ENCODE measurements around the gene STK10. TPM values are rescaled to one million over a fixed set of nuclear protein-coding genes. Genes with fewer than 3 reads are reported as not detected.

The STK10 gene
- total RNA-seq, 2 donors from 2014 or later = 16.1 to 23.2 TPM

DNA sequence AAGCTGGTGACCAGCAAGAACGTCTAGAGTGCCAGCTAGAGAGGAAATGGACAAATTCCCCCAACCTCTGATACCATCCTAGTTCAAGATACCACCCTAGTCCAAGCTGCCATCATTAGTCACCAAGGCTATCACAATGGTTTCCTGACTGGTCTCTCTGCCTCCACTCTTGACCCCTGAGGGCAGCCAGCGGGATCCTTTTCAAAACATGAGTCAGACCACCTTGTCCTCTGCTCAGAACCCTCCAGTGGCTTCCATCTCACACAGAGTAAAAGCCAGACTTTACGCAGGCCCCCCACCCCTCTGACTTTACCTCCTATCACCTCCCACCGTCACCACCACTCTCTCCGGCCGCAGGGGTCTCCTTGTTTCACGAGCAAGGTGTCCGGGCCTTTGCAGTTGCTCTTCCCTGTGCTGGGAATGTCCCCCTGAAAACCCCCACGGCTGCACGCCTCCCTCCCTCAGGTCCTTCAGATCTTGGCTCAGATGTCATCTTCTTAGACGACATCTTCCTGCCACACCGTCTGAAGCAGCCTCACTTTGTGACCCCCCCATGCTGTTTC, 139.4 kb downstream of the STK10 start:
- Histone ChIP-seq H3K4me1 (no peaks in the 10 kb centered on the region), H3K27ac (no peak overlapping the region), H3K27me3 (no peaks in the 10 kb centered on the region), H3K9ac (ENCODE audit: low read depth in 2 of 2, low read length in 2 of 2) (no peak overlapping the region), H3K9me3 (no peaks in the 10 kb centered on the region), H3K36me3 (peaks cover 4% of the 10 kb centered on the region), H3K4me3 (no peak overlapping the region)
- TF ChIP-seq, protein P1, sequence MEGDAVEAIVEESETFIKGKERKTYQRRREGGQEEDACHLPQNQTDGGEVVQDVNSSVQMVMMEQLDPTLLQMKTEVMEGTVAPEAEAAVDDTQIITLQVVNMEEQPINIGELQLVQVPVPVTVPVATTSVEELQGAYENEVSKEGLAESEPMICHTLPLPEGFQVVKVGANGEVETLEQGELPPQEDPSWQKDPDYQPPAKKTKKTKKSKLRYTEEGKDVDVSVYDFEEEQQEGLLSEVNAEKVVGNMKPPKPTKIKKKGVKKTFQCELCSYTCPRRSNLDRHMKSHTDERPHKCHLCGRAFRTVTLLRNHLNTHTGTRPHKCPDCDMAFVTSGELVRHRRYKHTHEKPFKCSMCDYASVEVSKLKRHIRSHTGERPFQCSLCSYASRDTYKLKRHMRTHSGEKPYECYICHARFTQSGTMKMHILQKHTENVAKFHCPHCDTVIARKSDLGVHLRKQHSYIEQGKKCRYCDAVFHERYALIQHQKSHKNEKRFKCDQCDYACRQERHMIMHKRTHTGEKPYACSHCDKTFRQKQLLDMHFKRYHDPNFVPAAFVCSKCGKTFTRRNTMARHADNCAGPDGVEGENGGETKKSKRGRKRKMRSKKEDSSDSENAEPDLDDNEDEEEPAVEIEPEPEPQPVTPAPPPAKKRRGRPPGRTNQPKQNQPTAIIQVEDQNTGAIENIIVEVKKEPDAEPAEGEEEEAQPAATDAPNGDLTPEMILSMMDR (IDR thresholded peaks at IDR 0.05) = no peak
- intact Hi-C loops (cut with DNase I) = no loop called here
- no peak for DNase-seq

DNA sequence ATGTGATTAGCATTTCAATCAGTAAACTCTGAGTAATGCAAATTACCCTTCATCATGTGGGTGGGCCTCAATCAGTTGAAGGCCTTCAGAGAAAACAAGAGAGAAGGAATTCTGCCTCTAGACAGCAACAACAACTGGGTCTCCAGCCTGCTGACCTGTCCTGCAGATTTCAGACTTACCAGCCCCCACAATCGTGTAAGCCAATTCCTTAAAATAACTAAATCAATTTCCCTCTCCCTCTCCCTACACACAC, 139.9 kb downstream of the STK10 start:
- Histone ChIP-seq H3K27me3 (no peaks in the 10 kb centered on the region), H3K4me1 (no peaks in the 10 kb centered on the region), H3K9ac (ENCODE audit: low read depth in 2 of 2, low read length in 2 of 2) (no peak overlapping the region), H3K27ac (no peak overlapping the region), H3K4me3 (no peak overlapping the region), H3K36me3 (peaks cover 4% of the 10 kb centered on the region), H3K9me3 (no peaks in the 10 kb centered on the region)
- TF ChIP-seq, protein P1 (IDR thresholded peaks at IDR 0.05) = no peak
- DNase-seq = no peak
- intact Hi-C loops (cut with DNase I) = no loop called here

DNA sequence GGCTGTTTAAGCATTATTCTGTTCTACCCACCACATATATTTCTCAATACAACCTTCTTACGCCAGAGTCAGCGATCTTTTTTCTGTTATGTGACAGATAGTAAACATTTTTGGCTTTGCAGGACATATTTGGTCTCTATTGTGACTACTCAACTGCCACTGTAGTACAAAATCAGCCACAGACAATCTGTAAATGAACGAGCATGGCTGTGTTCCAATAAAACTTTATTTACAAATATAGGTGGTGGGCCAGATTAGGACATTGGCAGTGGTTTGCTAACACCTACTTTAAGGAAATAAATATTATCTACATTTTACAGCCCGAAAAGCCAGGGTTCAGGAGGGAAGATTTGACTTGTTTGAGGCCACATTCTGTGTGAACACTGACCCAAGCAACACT, 141.4 kb downstream of the STK10 start:
- DNase-seq = no peak
- no peak overlapping the region for H3K9ac ChIP-seq (ENCODE audit: low read depth in 2 of 2, low read length in 2 of 2)
- H3K36me3 ChIP-seq = peaks cover 4% of the 10 kb centered on the region
- H3K4me1 ChIP-seq = no peaks in the 10 kb centered on the region
- TF ChIP-seq, protein P1 (IDR thresholded peaks at IDR 0.05) = no peak
- intact Hi-C loops (cut with DNase I) = no loop called here
- H3K27me3 ChIP-seq = no peaks in the 10 kb centered on the region
- no peak overlapping the region for H3K4me3 ChIP-seq
- H3K27ac ChIP-seq = no peak overlapping the region
- no peaks in the 10 kb centered on the region for H3K9me3 ChIP-seq

DNA sequence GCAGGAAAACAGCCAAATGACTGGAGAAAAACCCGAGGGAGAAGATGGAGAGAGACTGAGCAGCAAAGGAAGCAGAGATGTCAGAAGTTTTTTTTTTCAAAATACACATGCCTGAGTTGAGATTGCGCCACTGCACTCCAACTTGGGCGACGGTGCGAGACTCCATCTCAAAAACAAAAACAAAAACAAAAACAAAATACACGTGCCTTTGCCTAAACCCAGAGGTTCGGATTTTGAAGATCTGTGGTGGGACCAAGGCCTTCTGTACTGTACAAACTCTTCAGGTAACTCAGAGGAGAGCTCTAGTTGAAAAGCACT, 142.8 kb downstream of the STK10 start:
- no peaks in the 10 kb centered on the region for H3K9me3 ChIP-seq
- H3K9ac ChIP-seq (ENCODE audit: low read depth in 2 of 2, low read length in 2 of 2) = no peak overlapping the region
- no peaks in the 10 kb centered on the region for H3K4me1 ChIP-seq
- H3K27me3 ChIP-seq = no peaks in the 10 kb centered on the region
- intact Hi-C loops (cut with DNase I) = no loop called here
- DNase-seq = no peak
- no peak overlapping the region for H3K27ac ChIP-seq
- H3K4me3 ChIP-seq = no peak overlapping the region
- H3K36me3 ChIP-seq = peaks cover 3% of the 10 kb centered on the region
- TF ChIP-seq, protein P1 (IDR thresholded peaks at IDR 0.05) = no peak

DNA sequence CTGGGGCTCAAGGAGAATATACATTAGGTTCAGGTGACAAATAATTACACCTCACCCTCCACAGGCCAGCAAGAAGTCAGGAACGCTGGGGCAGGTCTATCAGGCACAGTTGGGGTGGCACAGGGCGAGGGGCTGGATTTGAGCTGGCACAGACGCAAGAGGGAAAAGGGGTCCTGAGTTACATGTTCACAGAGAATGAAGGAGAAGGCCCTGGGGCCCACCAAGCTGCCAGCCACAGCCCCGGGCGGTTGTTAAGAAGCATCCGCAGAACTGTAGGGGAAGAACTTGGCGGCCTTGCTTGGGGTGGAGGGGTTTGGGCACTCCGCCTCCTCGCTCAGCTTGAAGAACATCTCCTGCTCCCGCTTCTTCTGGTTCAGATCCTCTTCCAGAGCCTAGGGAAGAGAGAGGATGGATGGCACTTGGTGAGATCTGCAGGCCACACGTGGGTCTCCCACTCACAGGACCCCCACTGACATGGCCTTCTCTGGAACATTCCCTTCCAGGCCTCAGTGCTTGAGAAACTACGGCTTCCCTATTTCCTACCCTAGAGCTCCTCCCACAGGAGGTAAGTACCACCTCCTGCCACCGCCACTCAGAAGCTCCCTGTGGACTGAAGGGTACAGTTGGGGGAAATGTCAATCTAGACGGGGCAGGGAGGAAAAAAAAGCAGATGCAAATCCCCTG, 143.3 kb downstream of the STK10 start:
- TF ChIP-seq, protein P1 (IDR thresholded peaks at IDR 0.05) = no peak
- intact Hi-C loops (cut with DNase I) = loop anchor here (5.0 kb wide), 1 partner anchor 622 kb away; no protein-coding TSS in a partner anchor
- Histone ChIP-seq H3K9ac (ENCODE audit: low read depth in 2 of 2, low read length in 2 of 2) (no peak overlapping the region), H3K27me3 (no peaks in the 10 kb centered on the region), H3K9me3 (no peaks in the 10 kb centered on the region), H3K27ac (no peak overlapping the region), H3K4me1 (no peaks in the 10 kb centered on the region), H3K4me3 (no peak overlapping the region), H3K36me3 (no peaks in the 10 kb centered on the region)
- no peak for DNase-seq

All from colonic mucosa (tissue), 4 donors.